Measurements from ENCODE around the gene PFKL. TPM values are rescaled to one million over a fixed set of nuclear protein-coding genes. Genes with fewer than 3 reads are reported as not detected.

The PFKL gene
- total and polyA plus RNA-seq, 2 donors (not counting 1 experiment from before 2014, with no cell fraction given) = 267 to 318 TPM

DNA sequence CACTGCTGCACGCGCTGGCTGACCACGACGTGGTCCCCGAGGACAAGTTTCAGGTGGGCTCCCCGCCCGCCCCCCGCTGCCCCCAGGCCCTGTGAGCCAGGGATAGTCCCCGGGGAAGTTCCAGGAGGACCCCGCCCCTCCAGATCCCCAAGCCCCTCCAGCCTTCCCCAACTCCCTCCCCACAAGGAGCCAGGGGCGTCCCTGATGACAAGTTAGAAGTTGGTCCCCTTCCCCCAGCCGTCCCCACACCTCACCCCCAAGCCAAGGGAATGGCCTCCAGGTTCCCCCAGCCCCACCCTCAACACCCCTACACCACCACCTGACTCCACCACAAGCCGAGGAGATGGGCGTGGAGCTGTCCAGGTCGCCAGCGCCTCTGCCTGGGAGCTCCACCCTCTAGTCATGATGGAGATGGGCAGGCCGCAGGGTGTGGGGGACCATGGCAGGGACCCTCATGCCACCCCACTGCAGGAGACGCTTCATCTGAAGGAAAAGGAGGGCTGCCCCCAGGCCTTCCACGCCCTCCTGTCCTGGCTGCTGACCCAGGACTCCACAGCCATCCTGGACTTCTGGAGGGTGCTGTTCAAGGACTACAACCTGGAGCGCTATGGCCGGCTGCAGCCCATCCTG, 13.7 kb upstream of the PFKL start:
- ATAC-seq (ENCODE audit: low read depth) = no peak
- H3K79me2 ChIP-seq (ENCODE audit: control insufficient read depth, insufficient read depth, low read length) = no peaks in the 10 kb centered on the region
- H3K4me1 ChIP-seq (ENCODE audit: control insufficient read depth in 2 of 2, insufficient read depth in 2 of 2, low read length in 2 of 2) = peaks cover 3 to 7% of the 10 kb centered on the region in 2 donors
- Mint-ChIP-seq H3K9me3 (ENCODE audit: insufficient read depth) (no peaks in the 10 kb centered on the region), H3K27me3 (no peaks in the 10 kb centered on the region), H3K4me1 (peaks cover 17% of the 10 kb centered on the region), H3K4me3 (no peak overlapping the region), H3K27ac (no peak overlapping the region)
- intact Hi-C loops (cut with micrococcal nuclease) = no loop called here
- no peak overlapping the region for H3K4me2 ChIP-seq (replicated peaks; ENCODE audit: low read depth, low read length, poor library complexity, severe bottlenecking)
- H3K4me3 ChIP-seq (ENCODE audit: control extremely low read depth in 1 of 5, extremely low read depth in 1 of 5, insufficient read depth in 1 of 5, low read depth in 2 of 5, low read length in 4 of 5) = no peak overlapping the region
- POLR2A ChIA-PET = no interaction called here
- H3K27me3 ChIP-seq (replicated peaks in 1 of 4; ENCODE audit: control extremely low read depth in 1 of 4, control insufficient read depth in 3 of 4, insufficient read depth in 4 of 4, low read length in 3 of 4) = no peaks in the 10 kb centered on the region
- H3K9ac ChIP-seq (ENCODE audit: low read length) = no peak overlapping the region
- no peaks in the 10 kb centered on the region for H4K20me1 ChIP-seq (ENCODE audit: control insufficient read depth, insufficient read depth, low read length, poor library complexity, severe bottlenecking)
- CTCF ChIA-PET = interaction anchor here (1.2 kb wide), 1 partner anchor 11 kb away, joined by 5 read pairs; no protein-coding TSS in a partner anchor
- H3K36me3 ChIP-seq (replicated peaks in 1 of 2; ENCODE audit: control extremely low read depth in 1 of 2, control insufficient read depth in 1 of 2, extremely low read depth in 1 of 2, insufficient read depth in 2 of 2, low read length in 1 of 2) = no peaks in the 10 kb centered on the region
- no peaks in the 10 kb centered on the region for H3K9me3 ChIP-seq (ENCODE audit: control extremely low read depth in 1 of 3, control insufficient read depth in 2 of 3, insufficient read depth in 1 of 3, low read length in 2 of 3)
- no peak overlapping the region for H3K27ac ChIP-seq (ENCODE audit: low read length in 2 of 2)
- no peak overlapping the region for H2AFZ ChIP-seq (ENCODE audit: insufficient read depth, low read depth, low read length, poor library complexity, severe bottlenecking)
- DNase-seq = no peak
- WGBS (ENCODE audit: insufficient coverage) = 87% methylated on average over 17 of the region's 21 CpGs
- no peak for TF ChIP-seq EZH2 (IDR thresholded peaks at IDR 0.05; ENCODE audit: borderline replicate concordance, insufficient read depth, low read depth, low read length, poor library complexity, severe bottlenecking)
- TF ChIP-seq, protein P1, sequence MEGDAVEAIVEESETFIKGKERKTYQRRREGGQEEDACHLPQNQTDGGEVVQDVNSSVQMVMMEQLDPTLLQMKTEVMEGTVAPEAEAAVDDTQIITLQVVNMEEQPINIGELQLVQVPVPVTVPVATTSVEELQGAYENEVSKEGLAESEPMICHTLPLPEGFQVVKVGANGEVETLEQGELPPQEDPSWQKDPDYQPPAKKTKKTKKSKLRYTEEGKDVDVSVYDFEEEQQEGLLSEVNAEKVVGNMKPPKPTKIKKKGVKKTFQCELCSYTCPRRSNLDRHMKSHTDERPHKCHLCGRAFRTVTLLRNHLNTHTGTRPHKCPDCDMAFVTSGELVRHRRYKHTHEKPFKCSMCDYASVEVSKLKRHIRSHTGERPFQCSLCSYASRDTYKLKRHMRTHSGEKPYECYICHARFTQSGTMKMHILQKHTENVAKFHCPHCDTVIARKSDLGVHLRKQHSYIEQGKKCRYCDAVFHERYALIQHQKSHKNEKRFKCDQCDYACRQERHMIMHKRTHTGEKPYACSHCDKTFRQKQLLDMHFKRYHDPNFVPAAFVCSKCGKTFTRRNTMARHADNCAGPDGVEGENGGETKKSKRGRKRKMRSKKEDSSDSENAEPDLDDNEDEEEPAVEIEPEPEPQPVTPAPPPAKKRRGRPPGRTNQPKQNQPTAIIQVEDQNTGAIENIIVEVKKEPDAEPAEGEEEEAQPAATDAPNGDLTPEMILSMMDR (IDR thresholded peaks at IDR 0.05) = no peak
